Smooth muscle cell (in vitro differentiated cells): ENCODE measurements around the gene TAS1R1. TPM values are rescaled to one million over a fixed set of nuclear protein-coding genes. Genes with fewer than 3 reads are reported as not detected.

Experiments
- DNase-seq: peaks from one replicate; lab custom pipeline; 2025; ENCODE audit not compliant: unreplicated experiment; lab: John Stamatoyannopoulos, UW
- H2AFZ ChIP-seq: fragments of 200-600 bp; sonication (generic); 2 replicates; pipeline ENCODE4 v1.6.0; 2016; ENCODE audit warnings: antibody characterized with exemption, low read depth, mild to moderate bottlenecking
- H3F3A ChIP-seq: fragments of 200-600 bp; sonication (generic); 2 replicates; pipeline ENCODE4 v1.6.0; 2017; ENCODE audit warnings: antibody characterized with exemption, low read depth
- H3K27ac ChIP-seq: fragments of 200-600 bp; sonication (generic); 2 replicates; pipeline ENCODE4 v1.5.1; 2016; ENCODE audit warnings: low read depth, mild to moderate bottlenecking
- H3K27me3 ChIP-seq: fragments of 200-600 bp; sonication (generic); 2 replicates; pipeline ENCODE4 v1.6.1; 2016; ENCODE audit warnings: low read depth, mild to moderate bottlenecking
- H3K36me3 ChIP-seq: fragments of 200-600 bp; sonication (generic); 2 replicates; pipeline ENCODE4 v1.5.1; 2016; ENCODE audit warnings: low read depth
- H3K4me1 ChIP-seq: fragments of 200-600 bp; sonication (generic); 2 replicates; pipeline ENCODE4 v1.5.1; 2016; ENCODE audit warnings: low read depth
- H3K4me2 ChIP-seq: fragments of 200-600 bp; sonication (generic); 2 replicates; pipeline ENCODE4 v1.6.0; 2016; ENCODE audit warnings: mild to moderate bottlenecking
- H3K4me3 ChIP-seq: fragments of 200-600 bp; sonication (generic); 2 replicates; pipeline ENCODE4 v1.5.1; 2016; ENCODE audit warnings: mild to moderate bottlenecking
- H3K79me2 ChIP-seq: fragments of 200-600 bp; sonication (generic); 2 replicates; pipeline ENCODE4 v1.6.0; 2016; ENCODE audit warnings: low read depth, mild to moderate bottlenecking
- H3K9ac ChIP-seq: fragments of 200-600 bp; sonication (generic); 2 replicates; pipeline ENCODE4 v1.6.0; 2016; ENCODE audit warnings: low read depth
- H3K9me3 ChIP-seq: fragments of 200-600 bp; sonication (generic); replicated peaks from 2 replicates; pipeline ENCODE4 v1.5.1; 2016; ENCODE audit warnings: low read depth
- H4K20me1 ChIP-seq: fragments of 200-600 bp; sonication (generic); 2 replicates; pipeline ENCODE4 v1.6.0; 2016; ENCODE audit warnings: low read depth
- CTCF ChIP-seq: fragments of 200-600 bp; sonication (generic); IDR thresholded peaks from 2 replicates; pipeline ENCODE4 v1.5.1; 2017; ENCODE audit warnings: borderline replicate concordance, mild to moderate bottlenecking, antibody characterized with exemption; ENCODE audit not compliant: insufficient read depth, poor library complexity, severe bottlenecking
- WGBS: methylation state at CpG from one replicate; pipeline ENCODE4 v1.1.7; 2016; ENCODE audit warnings: low lambda C conversion rate; 5-methylcytosine and 5-hydroxymethylcytosine counted together
- polyA plus RNA-seq: library from polyadenylated mRNA; unstranded; fragments of >200 nt; fragmentation: Nextera tagmentation; extraction: Ambion mirVana; gene quantifications from 2 replicates; pipeline ENCODE4 v1.2.1, GENCODE V29; 2016
- total RNA-seq: library from RNA; depleted of rRNA; stranded (reverse); fragments of >200 nt; gene quantifications from 2 replicates; pipeline ENCODE4 v1.2.3, GENCODE V29; 2014

TAS1R1 gene
- total and polyA plus RNA-seq, 2 experiments from 2014 or later: 0.27 TPM; not detected in 1

GRCh38 chr1:6578624-6579373 lies 23.7 kb downstream of the TAS1R1 start:
- no peaks in the 10 kb centered on the region for H3K36me3 ChIP-seq
- H3K27ac ChIP-seq: peak overlapping the region; percentile 80

GRCh38 chr1:6579374-6580118 lies 24.4 kb downstream of the TAS1R1 start, which contains the start of gene ZBTB48:
TSS of gene ZBTB48 (plus strand) at chr1:6579994. CDS start at chr1:6580610, 616 bp downstream.
- peaks cover 13% of the 10 kb centered on the region for H3K4me1 ChIP-seq
- DNase-seq: peak; percentile 90
- peak within 1 kb of the TSS; percentile 78 for H3K4me3 ChIP-seq
- no peaks in the 10 kb centered on the region for H3F3A ChIP-seq
- H3K36me3 ChIP-seq: no peaks in the 10 kb centered on the region
- peak within 1 kb of the TSS; percentile 74 for H2AFZ ChIP-seq
- H3K27me3 ChIP-seq: no peaks in the 10 kb centered on the region
- no peaks in the 10 kb centered on the region for H3K9me3 ChIP-seq
- peaks cover 16% of the 10 kb centered on the region for H3K79me2 ChIP-seq
- no peak for TF ChIP-seq CTCF
- WGBS: 20% methylated on average over 58 of the region's 58 CpGs
- H3K27ac ChIP-seq: peak within 1 kb of the TSS; percentile 80
- H3K4me2 ChIP-seq: peak within 1 kb of the TSS; percentile 94
- no peaks in the 10 kb centered on the region for H4K20me1 ChIP-seq
- peak within 1 kb of the TSS; percentile 85 for H3K9ac ChIP-seq

More at GRCh38 chr1:6578624-6579373, 23.7 kb downstream of the TAS1R1 start:
- H3F3A ChIP-seq: no peaks in the 10 kb centered on the region
- no peaks in the 10 kb centered on the region for H3K9me3 ChIP-seq
- peak overlapping the region; percentile 72 for H3K9ac ChIP-seq
- H3K79me2 ChIP-seq: peaks cover 16% of the 10 kb centered on the region
- DNase-seq: no peak
- no peaks in the 10 kb centered on the region for H3K27me3 ChIP-seq
- H4K20me1 ChIP-seq: no peaks in the 10 kb centered on the region
- peak overlapping the region; percentile 74 for H2AFZ ChIP-seq
- H3K4me1 ChIP-seq: peaks cover 13% of the 10 kb centered on the region
- peak overlapping the region; percentile 94 for H3K4me2 ChIP-seq
- H3K4me3 ChIP-seq: peak overlapping the region; percentile 78
- TF ChIP-seq CTCF: no peak
- WGBS: 92% methylated on average over 14 of the region's 14 CpGs

- peak overlapping the region; percentile 78 for H3K4me3 ChIP-seq
- no peaks in the 10 kb centered on the region for H3K27me3 ChIP-seq
- no peak for TF ChIP-seq CTCF
- peaks cover 2% of the 10 kb centered on the region for H4K20me1 ChIP-seq
- peak overlapping the region; percentile 56 for H2AFZ ChIP-seq
- H3K79me2 ChIP-seq: peaks cover 16% of the 10 kb centered on the region
- no peaks in the 10 kb centered on the region for H3K9me3 ChIP-seq
- peak overlapping the region; percentile 85 for H3K9ac ChIP-seq
- 5% methylated on average over 16 of the region's 30 CpGs for WGBS
- H3F3A ChIP-seq: no peaks in the 10 kb centered on the region
- H3K4me1 ChIP-seq: peaks cover 13% of the 10 kb centered on the region
- H3K27ac ChIP-seq: peak overlapping the region; percentile 50
- H3K4me2 ChIP-seq: peak overlapping the region; percentile 94
- no peaks in the 10 kb centered on the region for H3K36me3 ChIP-seq
- DNase-seq: no peak
Observed at GRCh38 chr1:6580119-6580592, 25.0 kb downstream of the TAS1R1 start.
